ENCODE data around the gene KNOP1.

GRCh38 chr16:19699472-19699871 lies 18.6 kb downstream of the KNOP1 start:
- TF ChIP-seq POLR2A (IDR thresholded peaks at IDR 0.05; ENCODE audit: low read length) (no peak), GATA1 (IDR thresholded peaks at IDR 0.05; ENCODE audit: low read depth, low read length) (no peak)

All from erythroblast (primary cell).